HG03108 (cell line): ENCODE measurements around the gene ZNF432.
"Not testable (repeated sequence)": the region's sequence is repeated elsewhere in the genome, so short reads cannot be mapped to it uniquely, and the experiment has no call there.

ENCODE experiments used
- ATAC-seq: cut with Tn5 transposase; IDR thresholded peaks from one replicate; pipeline ENCODE4 v1.9.1; 2021; ENCODE audit warnings: moderate library complexity; ENCODE audit not compliant: unreplicated experiment

The ZNF432 gene

GRCh38 chr19:52048555-52049501 lies at the start of gene ZNF432:
Gene ZNF432, minus strand, starts transcription at chr19:52048838. Its CDS starts 1,970 bp downstream, at chr19:52046868.
- ATAC-seq = peak; percentile 72

DNA sequence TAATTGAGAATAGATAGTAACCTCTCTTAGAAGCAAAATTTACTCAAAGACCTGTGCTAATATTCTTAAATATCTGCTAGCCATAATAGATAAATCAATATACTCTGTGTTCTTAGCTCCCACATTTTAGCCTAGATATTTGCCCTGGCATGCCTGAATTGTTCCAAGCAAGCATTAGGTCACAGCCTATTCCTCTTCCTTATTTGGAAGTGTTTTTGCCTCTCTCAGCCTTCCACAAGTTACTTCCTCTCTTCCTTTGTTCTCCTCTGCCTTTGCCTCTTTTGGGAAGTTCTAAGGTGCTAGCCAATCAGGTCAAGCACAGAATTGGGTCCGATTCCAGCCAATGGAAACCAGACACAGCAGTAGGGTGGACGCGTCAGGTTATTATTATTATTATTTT lies 47.8 kb upstream of the ZNF432 start:
- ATAC-seq = not testable (repeated sequence)

GRCh38 chr19:52095172-52096014 lies 46.8 kb upstream of the ZNF432 start, which contains the start of gene ZNF841:
Gene ZNF841, minus strand, starts transcription at chr19:52095765. Its CDS starts 10,964 bp downstream, at chr19:52084801.
- ATAC-seq = peak; percentile 95

DNA sequence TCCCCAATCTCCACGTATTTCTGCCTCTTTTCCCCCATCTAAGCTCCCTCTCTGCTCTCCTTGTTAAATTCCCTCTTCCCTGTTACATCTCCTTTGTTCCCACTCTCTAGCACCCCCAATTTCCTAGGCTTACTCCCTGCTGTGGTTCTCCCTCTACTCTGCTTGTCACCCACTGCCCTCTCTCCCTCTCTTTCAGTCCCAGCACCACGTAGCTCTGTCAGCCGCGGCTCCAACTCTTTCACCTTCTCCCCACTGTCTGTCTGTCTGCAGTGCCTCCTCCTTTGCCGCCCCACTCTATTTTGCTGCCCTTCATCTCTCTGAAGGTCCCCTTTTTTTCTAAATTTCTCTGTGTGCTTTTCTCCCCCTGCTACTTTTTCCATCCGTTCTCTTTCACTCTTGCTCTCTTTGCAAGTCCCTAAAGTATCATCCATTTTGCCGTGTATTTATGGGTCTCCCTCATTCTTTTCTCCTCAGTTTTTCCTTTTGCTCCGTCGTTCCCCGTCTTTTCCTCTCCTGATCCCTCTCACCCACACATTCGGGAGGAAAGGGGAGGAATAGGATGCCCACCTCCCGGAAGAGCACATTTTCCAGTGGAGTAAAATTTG lies 46.0 kb upstream of the ZNF432 start:
- no peak for ATAC-seq

DNA sequence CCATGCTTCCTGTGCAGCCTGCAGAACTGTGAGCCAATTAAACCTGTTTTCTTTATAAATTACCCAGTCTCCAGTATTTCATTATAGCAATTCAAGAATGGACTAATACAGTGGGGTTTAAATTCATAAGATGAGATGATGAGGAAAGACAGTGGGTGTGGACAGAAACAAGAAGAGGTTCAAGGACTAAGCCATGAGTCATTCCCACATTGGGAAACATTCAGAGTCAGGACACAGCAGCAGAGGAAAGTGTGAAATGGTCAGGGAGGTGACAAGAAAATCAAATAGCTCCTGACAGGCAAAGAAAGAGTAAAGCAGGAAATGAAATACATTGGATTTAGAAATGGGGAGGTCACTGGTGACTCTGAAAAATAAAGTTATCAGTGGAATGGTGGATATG lies 37.8 kb upstream of the ZNF432 start:
- ATAC-seq = no peak

GRCh38 chr19:52070496-52070895 lies 21.9 kb upstream of the ZNF432 start:
- ATAC-seq = no peak

DNA sequence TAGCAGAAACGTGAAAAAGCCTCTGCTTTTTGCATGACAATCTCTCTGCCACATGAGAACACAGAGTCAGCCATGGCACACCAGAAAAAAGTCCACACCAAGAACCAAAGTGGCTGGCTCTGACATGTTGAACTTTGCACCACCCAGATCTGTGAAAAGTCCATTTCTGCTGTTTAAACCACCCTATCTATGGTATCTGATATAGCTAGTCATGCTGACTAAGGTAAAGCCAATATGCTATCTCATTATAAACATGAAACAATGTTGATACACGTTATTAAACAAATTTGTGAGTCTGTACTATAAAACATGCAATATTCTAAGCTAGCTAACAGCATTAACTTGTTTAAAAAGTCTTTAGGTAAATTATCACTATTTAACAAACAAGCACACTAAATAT lies 21.0 kb upstream of the ZNF432 start:
- ATAC-seq = no peak

DNA sequence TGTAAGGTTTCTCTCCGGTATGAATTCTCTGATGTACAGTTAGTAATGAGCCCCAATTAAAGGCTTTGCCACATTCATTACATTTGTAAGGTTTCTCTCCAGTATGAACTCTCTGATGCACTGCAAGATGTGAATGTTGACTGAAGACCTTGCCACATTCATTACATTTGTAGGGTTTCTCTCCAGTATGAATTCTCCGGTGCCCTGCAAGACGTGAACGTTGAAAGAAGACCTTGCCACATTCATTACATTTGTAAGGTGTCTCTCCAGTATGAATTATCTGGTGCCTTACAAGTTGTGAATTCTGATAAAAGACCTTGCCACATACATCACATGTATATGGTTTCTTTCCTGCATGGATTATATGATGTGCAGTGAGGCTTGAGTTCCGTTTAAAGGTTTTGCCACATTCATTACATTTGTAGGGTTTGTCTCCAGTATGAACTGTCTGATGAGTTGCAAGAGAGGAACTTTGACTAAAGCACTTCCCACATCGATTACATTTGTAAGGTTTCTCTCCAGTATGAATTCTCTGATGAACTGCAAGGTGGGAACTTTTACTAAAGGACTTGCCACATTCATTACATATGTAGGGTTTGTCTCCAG lies 17.7 kb upstream of the ZNF432 start:
- no peak for ATAC-seq

DNA sequence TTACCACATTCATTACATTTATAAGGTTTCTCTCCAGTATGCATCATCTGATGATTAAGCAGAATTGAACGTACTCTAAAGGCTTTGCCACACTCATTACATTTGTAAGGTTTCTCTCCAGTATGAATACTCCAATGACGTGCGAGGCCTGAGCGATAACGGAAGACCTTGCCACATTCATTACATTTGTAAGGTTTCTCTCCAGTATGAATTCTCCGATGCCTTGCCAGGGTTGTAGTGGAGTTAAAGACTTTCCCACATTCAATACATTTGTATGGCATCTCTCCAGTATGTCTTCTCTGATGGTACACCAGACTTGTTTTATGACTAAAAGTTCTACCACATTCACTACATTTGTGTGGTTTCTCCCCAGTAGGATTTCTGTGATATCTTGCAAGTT lies 16.8 kb upstream of the ZNF432 start:
- ATAC-seq = no peak

DNA sequence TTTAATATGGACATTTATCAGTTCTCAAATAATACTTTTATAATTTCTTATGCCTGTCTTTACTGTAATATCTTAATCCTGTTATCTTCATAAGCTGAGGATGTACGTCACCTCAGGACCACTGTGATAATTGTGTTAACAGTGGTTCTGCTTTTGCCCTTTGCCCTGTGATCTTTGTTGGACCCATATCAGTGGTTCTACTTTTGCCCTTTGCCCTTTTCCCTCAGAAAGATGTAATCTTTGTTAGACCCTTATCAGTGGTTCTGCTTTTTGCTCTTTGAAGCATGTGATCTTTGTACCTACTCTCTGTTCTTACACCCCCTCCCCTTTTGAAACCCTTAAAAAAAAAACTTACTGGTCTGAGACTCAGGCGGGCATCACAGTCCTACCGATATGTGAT lies 7.8 kb upstream of the ZNF432 start:
- not testable (repeated sequence) for ATAC-seq

DNA sequence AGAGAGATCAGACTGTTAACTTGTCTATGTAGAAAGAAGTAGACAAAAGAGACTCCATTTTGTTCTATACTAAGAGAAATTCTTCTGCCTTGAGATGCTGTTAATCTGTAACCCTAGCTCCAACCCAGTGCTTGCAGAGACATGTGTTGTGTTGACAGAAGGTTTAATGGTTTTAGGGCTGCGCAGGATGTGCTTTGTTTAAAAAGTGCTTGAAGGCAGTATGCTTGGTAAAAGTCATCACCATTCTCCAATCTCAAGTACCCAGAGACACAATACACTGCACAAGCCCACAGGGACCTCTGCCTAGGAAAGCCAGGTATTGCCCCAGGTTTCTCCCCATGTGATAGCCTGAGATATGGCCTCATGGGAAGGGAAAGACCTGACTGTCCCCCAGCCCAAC lies 3.1 kb upstream of the ZNF432 start:
- ATAC-seq = not testable (repeated sequence)

DNA sequence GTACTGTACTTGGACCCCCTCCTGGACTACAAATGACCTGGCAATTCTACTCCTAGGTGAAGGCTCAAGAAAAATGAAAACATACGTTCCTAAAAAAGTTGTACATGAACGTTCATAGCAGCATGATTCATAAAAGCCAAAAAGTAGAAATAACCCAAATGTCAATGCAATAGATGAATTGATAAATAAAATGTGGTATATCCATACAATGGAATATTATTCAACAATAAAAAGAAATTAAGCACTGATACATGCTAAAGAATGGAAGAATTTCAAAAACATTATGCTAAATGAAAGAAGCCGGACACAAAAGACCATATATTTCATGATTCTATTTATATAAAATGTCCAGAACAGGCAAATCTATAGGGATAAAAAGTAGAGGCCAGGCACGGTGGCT lies 9.5 kb downstream of the ZNF432 start:
- ATAC-seq = no peak

DNA sequence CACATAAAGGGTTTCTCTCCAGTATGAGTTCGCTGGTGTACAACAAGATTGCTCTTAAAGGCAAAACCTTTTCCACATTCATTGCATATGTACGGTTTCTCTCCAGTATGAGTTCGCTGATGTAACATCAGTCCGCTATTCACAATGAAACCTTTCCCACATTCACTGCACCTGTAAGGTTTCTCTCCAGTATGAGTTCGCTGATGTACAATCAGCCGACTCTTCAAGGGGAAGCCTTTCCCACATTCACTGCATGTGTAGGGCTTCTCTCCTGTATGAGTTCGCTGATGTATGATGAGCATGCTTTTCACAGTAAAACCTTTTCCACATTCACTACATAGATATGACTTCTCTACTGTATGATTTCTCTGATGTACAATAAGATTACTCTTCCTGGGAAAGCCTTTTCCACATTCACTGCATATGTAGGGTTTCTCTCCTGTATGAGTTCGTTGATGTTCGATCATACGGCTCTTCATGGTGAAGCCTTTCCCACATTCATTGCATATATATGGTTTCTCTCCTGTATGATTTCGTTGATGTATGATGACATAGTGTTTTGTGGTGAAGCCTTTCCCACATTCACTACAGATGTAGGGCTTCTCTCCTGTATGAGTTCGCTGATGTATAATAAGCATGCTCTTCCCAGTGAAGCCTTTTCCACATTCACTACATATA lies 14.4 kb downstream of the ZNF432 start:
- no peak for ATAC-seq

DNA sequence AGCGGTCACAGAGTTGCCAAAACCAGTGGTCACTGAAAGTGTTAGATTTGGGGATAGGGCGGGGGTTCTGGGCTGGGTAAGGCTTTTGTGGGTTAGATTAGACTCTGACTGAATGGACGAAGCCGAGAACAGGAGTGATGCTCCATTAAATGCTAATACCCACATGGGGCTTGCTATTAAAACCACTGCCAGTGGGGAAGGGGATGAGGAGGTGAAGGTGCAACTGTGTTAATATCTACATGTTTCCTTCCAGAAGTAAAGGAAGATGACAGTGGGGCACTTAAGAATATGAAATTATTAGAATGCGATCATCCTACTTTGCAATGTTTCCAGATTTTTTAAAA lies 19.9 kb downstream of the ZNF432 start:
- peak; percentile 26 for ATAC-seq

DNA sequence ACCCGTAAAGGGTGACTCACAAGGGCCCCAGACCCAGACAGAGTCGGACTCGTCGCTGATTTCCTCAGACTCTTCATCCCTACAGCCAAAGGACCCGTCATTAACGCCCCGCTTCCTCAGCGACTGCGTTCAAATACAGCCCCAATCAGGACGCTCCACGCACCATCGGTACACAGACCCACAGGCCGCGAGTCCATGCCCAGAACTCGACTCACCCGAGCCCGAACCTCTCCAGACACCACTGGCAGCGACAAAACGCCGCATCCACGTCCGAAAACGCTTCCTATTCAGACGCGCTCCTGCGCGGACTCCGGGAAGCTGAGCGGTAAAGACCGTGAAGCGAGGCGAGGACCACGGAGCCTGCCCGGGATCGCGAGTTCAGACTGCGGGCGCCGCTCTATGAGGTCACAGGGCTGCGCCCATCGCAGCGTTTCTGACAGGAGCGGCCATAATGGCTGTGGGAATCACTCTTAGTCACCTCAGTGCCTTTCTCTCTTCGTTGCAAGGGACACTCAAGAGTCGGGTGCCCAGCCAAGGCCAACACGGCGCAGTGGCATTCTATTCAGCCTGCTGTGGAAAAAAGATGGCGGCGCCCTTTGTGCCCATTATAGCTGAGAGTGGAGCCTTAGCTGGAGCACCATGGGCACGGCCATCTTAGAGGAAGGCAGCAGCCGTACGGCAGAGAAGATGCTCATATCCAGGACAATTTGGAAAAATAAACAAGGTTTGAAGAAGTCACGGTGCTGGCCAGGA lies 20.4 kb downstream of the ZNF432 start, which contains the start of gene ZNF614:
Gene ZNF614, minus strand, starts transcription at position 353 of the 753 bp plus-strand sequence. CDS start 2,634 bp downstream, outside the sequence.
- ATAC-seq = peak; percentile 91

DNA sequence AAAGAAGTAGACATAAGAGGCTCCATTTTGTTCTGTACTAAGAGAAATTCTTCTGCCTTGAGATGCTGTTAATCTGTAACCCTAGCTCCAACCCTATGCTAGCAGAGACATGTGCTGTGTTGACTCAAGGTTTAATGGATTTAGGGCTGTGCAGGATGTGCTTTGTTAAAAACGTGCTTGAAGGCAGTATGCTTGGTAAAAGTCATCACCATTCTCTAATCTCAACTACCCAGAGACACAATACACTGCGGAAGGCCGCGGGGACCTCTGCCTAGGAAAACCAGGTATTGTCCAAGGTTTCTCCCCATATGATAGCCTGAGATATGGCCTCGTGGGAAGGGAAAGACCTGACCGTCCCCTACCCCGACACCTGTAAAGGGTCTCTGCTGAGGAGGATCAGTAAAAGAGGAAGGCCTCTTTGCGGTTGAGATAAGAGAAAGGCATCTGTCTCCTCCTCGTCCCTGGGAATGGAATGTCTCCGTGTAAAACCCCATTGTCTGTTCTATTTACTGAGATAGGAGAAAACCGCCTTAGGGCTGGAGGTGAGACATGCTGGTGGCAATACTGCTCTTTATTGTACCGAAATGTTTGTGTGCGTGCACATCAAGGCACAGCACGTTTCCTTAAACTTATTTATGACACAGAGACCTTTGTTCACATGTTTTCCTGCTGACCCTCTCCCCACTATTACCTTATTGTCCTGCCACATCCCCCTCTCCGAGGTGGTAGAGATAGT lies 22.2 kb downstream of the ZNF432 start:
- not testable (repeated sequence) for ATAC-seq

- not testable (repeated sequence) for ATAC-seq
These were observed 24.2 kb downstream of the ZNF432 start for GRCh38 chr19:52024478-52024877.

DNA sequence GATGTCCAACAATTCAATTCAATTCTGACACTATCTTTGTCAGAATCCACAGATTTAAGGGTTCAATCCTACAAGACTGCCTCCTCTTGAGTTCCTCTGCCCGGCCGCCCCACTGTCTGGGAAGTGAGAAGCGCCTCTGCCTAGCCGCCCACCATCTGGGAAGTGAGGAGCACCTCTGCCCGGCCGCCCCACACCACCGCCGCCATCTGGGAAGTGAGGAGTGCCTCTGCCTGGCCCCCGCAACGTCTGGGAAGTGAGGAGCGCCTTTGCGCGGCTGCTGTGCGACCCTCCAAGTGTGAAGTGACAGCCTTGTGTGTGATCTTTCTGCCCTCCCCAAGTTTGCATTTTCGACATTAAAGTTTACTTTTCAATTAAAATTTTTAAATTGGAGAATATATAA lies 26.4 kb downstream of the ZNF432 start:
- ATAC-seq = no peak

GRCh38 chr19:52020506-52020905 lies 28.1 kb downstream of the ZNF432 start:
- no peak for ATAC-seq
